Neuronal stem cell (in vitro differentiated cells): ENCODE results near the gene BBLN.

Source experiments
- DNase-seq: peaks from one replicate; pipeline ENCODE4 v3.0.0-alpha.2; 2013; ENCODE audit warnings: low spot score
- H2AFZ ChIP-seq: one replicate; pipeline ENCODE4 v1.6.1; 2013; ENCODE audit warnings: mild to moderate bottlenecking, low read length, inconsistent platforms
- H2AK5ac ChIP-seq: 2 replicates; pipeline ENCODE4 v1.6.1; 2013; ENCODE audit warnings: low read depth, mild to moderate bottlenecking, inconsistent platforms, low read length, moderate library complexity, mixed read lengths
- H2BK120ac ChIP-seq: 2 replicates; pipeline ENCODE4 v1.6.1; 2013; ENCODE audit warnings: low read depth, mild to moderate bottlenecking, inconsistent platforms, low read length, moderate library complexity, mixed read lengths
- H2BK12ac ChIP-seq: one replicate; pipeline ENCODE4 v1.6.1; 2013; ENCODE audit warnings: low read length, inconsistent platforms
- H2BK15ac ChIP-seq: 2 replicates; pipeline ENCODE4 v1.6.1; 2013; ENCODE audit warnings: mild to moderate bottlenecking, low read length, inconsistent platforms, mixed read lengths
- H2BK5ac ChIP-seq: one replicate; pipeline ENCODE4 v1.6.1; 2013; ENCODE audit warnings: inconsistent platforms, mild to moderate bottlenecking, low read length, moderate library complexity
- H3K14ac ChIP-seq: one replicate; pipeline ENCODE4 v1.6.1; 2013; ENCODE audit warnings: low read length, inconsistent platforms
- H3K18ac ChIP-seq: 2 replicates; pipeline ENCODE4 v1.6.1; 2013; ENCODE audit warnings: low read length, inconsistent platforms
- H3K23ac ChIP-seq: 2 replicates; pipeline ENCODE4 v1.6.1; 2013; ENCODE audit warnings: low read depth, mild to moderate bottlenecking, mixed read lengths, low read length, inconsistent platforms; ENCODE audit not compliant: poor library complexity
- H3K27ac ChIP-seq: replicated peaks from 3 replicates; pipeline ENCODE4 v1.5.1; 2013; ENCODE audit warnings: low read length, inconsistent platforms
- H3K27me3 ChIP-seq, 3 experiments: 2 replicates each; pipeline ENCODE4 v1.6.1; 2013; ENCODE audit warnings: low read length in 3 of 3, mild to moderate bottlenecking in 2 of 3, inconsistent platforms in 1 of 3, low read depth in 1 of 3, mixed read lengths in 1 of 3, moderate library complexity in 1 of 3; ENCODE audit not compliant: control insufficient read depth in 3 of 3, insufficient read depth in 3 of 3
- H3K36me3 ChIP-seq, 2 donors: replicated peaks in 1 of 2; 2 replicates each; pipeline ENCODE4 v1.6.1; 2013; ENCODE audit warnings: low read length in 2 of 2; ENCODE audit not compliant: control insufficient read depth in 2 of 2, insufficient read depth in 2 of 2
- H3K4ac ChIP-seq: 2 replicates; pipeline ENCODE4 v1.6.1; 2013; ENCODE audit warnings: inconsistent platforms, mild to moderate bottlenecking, low read length, moderate library complexity
- H3K4me1 ChIP-seq, 2 donors: 1 replicate in 1 of 2; 2 replicates in 1 of 2; pipeline ENCODE4 v1.6.1; 2013; ENCODE audit warnings: low read length in 2 of 2, low read depth in 1 of 2; ENCODE audit not compliant: control insufficient read depth in 2 of 2, insufficient read depth in 1 of 2
- H3K4me2 ChIP-seq: one replicate; pipeline ENCODE4 v1.6.1; 2013; ENCODE audit warnings: mild to moderate bottlenecking, low read length, inconsistent platforms; ENCODE audit not compliant: insufficient read depth, poor library complexity, severe bottlenecking
- H3K4me3 ChIP-seq, 2 donors: 2 replicates each; pipeline ENCODE4 v1.5.1; 2013; ENCODE audit warnings: low read length in 2 of 2, mild to moderate bottlenecking in 2 of 2, inconsistent platforms in 1 of 2, moderate library complexity in 1 of 2
- H3K79me1 ChIP-seq: one replicate; pipeline ENCODE4 v1.6.1; 2013; ENCODE audit warnings: low read depth, mild to moderate bottlenecking, inconsistent platforms, low read length, moderate library complexity
- H3K9ac ChIP-seq: one replicate; pipeline ENCODE4 v1.6.1; 2013; ENCODE audit warnings: mild to moderate bottlenecking, low read depth, low read length, inconsistent platforms; ENCODE audit not compliant: poor library complexity
- H3K9me3 ChIP-seq, 2 donors: replicated peaks in 1 of 2; 2 replicates each; pipeline versions ENCODE3 to v1.6.1; 2013; ENCODE audit warnings: low read length in 2 of 2, mild to moderate bottlenecking in 2 of 2, inconsistent platforms in 1 of 2, low read depth in 1 of 2, mixed read lengths in 1 of 2, moderate library complexity in 1 of 2; ENCODE audit not compliant: control insufficient read depth in 2 of 2, insufficient read depth in 1 of 2
- H4K8ac ChIP-seq: one replicate; pipeline ENCODE4 v1.6.1; 2013; ENCODE audit warnings: low read depth, mild to moderate bottlenecking, inconsistent platforms, low read length, moderate library complexity
- H4K91ac ChIP-seq: one replicate; pipeline ENCODE4 v1.6.1; 2013; ENCODE audit warnings: low read length, low read depth, mild to moderate bottlenecking, inconsistent platforms; ENCODE audit not compliant: poor library complexity
- WGBS, 2 donors: extraction: QIAGEN DNeasy Blood & Tissue Kit; methylation state at CpG; one replicate each; pipeline ENCODE4 v1.1.7; 2013; ENCODE audit warnings: missing lambda C conversion rate in 2 of 2, mixed read lengths in 1 of 2; ENCODE audit not compliant: insufficient read length in 2 of 2, insufficient replicate concordance in 1 of 2; ENCODE audit errors: extremely low coverage in 2 of 2; 5-methylcytosine and 5-hydroxymethylcytosine counted together

Gene BBLN

DNA sequence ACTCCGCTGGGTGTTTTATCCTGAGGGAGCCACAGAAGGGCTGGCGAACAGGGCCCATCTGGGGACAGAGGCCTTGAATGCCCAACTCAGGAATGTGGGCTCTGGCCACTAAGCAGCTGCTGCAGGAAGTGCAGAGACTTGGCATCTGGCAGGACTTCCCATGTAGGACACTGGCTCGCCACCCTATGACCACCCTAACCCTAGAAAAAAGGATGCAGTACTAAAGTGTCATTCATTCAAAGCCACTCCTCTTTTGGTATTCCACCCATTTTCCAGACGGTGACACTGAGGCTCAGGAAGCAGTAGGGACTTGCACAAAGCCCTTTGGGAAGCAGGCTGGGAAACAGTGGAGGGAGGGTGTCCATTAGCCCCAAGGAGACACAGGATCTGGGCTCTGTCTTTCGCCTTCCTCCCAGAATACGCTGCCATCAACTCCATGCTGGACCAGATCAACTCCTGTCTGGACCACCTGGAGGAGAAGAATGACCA, 3.0 kb downstream of the BBLN start:
- Histone ChIP-seq H4K91ac (no peak overlapping the region), H3K27ac (no peak overlapping the region), H3K18ac (no peak overlapping the region), H3K23ac (no peak overlapping the region), H3K14ac (no peak overlapping the region), H2BK120ac (peak overlapping the region; percentile 61), H2AFZ (no peak overlapping the region), H2BK5ac (no peak overlapping the region), H3K9me3 (no peaks in the 10 kb centered on the region), H3K27me3 (no peaks in the 10 kb centered on the region), H2BK15ac (no peak overlapping the region), H3K9ac (no peak overlapping the region), H2BK12ac (no peak overlapping the region), H3K4me1 (peaks cover 4 to 12% of the 10 kb centered on the region in 2 donors), H3K4me3 (no peak overlapping the region), H2AK5ac (no peak overlapping the region), H4K8ac (no peak overlapping the region), H3K4me2 (no peak overlapping the region), H3K36me3 (peaks cover 44 to 54% of the 10 kb centered on the region in 2 donors), H3K79me1 (peaks cover 10% of the 10 kb centered on the region), H3K4ac (no peak overlapping the region)
- no peak for DNase-seq
- WGBS, 2 donors: no CpG with 5 or more reads among the region's 6 CpGs

DNA sequence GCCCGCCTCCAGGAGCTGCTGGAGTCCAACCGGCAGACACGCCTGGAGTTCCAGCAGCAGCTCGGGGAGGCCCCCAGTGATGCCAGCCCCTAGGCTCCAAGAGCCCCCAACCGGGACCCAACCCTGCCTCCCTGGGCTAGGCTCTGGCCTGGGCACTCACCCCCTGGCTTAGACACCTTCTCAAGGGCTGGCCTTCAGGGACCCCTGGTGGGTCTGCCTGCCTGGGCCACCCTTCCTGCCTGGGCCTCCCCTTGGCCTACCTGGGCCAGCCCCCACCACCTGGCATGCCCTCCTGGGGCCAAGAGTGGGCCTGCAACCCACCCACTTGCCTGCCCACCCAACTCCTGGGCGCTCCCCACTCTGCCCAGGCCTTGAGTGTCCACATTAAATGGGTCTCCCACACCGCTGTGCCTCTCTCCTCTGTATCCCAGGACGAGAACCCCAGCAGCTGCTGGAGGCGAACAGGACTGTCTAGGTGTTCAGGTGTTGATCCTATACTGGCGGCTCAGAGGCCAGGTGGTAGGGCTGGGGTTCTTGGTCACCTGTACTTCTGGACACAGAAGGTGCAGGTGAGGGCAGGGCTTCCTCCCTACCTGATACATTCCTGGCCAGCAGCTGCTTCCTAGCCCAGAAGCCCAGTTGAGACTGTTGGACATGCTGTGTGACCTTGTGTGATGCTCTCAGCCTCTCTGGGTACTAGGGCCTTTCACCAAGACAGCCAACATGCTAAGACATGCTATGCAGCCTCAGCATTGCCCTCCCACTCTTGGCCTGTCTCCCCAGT, 3.6 kb downstream of the BBLN start:
- H2BK120ac ChIP-seq: no peak overlapping the region
- no peak overlapping the region for H2BK15ac ChIP-seq
- H3K4me1 ChIP-seq: peaks cover 4 to 12% of the 10 kb centered on the region in 2 donors
- no peak overlapping the region for H4K91ac ChIP-seq
- peak overlapping the region; percentile 42 for H2AK5ac ChIP-seq
- no peak overlapping the region for H3K27ac ChIP-seq
- no peak overlapping the region for H3K23ac ChIP-seq
- peaks cover 10% of the 10 kb centered on the region for H3K79me1 ChIP-seq
- H3K9me3 ChIP-seq: no peaks in the 10 kb centered on the region
- H3K4me3 ChIP-seq: no peak overlapping the region
- no peak overlapping the region for H2BK5ac ChIP-seq
- H3K36me3 ChIP-seq: peaks cover 47 to 59% of the 10 kb centered on the region in 2 donors
- no peak overlapping the region for H3K4me2 ChIP-seq
- DNase-seq: no peak
- H3K14ac ChIP-seq: no peak overlapping the region
- no peak overlapping the region for H2AFZ ChIP-seq
- no CpG with 5 or more reads among the region's 10 CpGs for WGBS, 2 donors
- H3K27me3 ChIP-seq: no peaks in the 10 kb centered on the region
- H2BK12ac ChIP-seq: no peak overlapping the region
- no peak overlapping the region for H3K18ac ChIP-seq
- no peak overlapping the region for H4K8ac ChIP-seq
- no peak overlapping the region for H3K9ac ChIP-seq
- no peak overlapping the region for H3K4ac ChIP-seq

DNA sequence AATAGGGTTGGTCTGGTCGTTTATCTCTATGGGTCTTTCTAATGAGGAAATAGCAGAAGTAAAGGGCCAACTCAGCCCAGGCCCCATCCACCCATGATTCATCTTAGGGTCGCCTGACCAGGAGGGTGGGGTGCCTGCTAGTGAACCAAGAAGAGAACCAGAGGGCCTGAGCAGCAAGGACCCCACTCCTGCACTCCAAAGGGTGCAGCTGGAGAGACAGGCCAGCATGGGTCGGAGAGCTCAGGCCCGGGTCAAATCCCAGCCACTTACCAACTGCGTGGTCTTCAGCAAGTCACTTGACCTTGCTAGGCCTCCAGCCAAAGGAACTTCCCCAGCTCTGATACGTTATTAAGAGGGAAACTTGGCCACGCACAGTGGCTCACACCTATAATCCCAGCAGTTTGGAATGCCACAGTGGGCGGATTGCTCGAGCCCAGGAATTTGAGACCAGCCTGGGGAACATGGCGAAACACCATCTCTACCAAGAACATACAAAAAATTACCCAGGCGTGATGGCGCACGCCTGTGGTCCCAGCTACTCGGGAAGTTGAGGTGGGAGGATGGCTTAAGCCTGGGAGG, 4.3 kb downstream of the BBLN start:
- Histone ChIP-seq H4K91ac (no peak overlapping the region), H3K27me3 (no peaks in the 10 kb centered on the region), H3K9ac (no peak overlapping the region), H3K4ac (no peak overlapping the region), H3K36me3 (peaks cover 53 to 66% of the 10 kb centered on the region in 2 donors), H2BK5ac (no peak overlapping the region), H2BK15ac (no peak overlapping the region), H4K8ac (no peak overlapping the region), H3K4me1 (peaks cover 2 to 12% of the 10 kb centered on the region in 2 donors), H3K23ac (no peak overlapping the region), H3K9me3 (no peaks in the 10 kb centered on the region), H3K14ac (no peak overlapping the region), H3K18ac (no peak overlapping the region), H3K27ac (peak overlapping the region; percentile 30), H3K4me3 (no peak overlapping the region), H2AFZ (no peak overlapping the region), H2AK5ac (no peak overlapping the region), H2BK12ac (no peak overlapping the region), H3K4me2 (no peak overlapping the region), H3K79me1 (peaks cover 10% of the 10 kb centered on the region), H2BK120ac (no peak overlapping the region)
- no peak for DNase-seq
- WGBS, 2 donors: no CpG with 5 or more reads among the region's 14 CpGs

DNA sequence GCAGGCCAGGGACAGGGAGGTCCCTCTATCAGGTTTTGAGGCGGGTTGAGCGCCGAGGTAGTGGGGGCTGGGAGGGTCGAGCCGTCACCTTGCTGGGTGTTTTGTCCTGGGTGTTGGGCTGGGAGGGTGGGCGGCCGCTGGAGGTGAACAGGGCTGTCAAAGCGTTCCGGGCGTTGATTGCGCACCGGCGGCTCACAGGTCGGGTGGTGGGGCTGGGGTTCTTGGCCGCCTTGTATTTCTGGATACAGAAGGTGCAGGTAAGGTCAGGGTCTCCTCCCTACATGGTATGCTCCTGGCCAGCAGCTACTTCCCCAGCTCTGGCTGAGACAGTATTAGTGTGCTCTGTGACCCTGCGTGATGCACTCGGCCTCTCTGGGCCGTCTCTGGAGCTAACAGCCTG, 6.1 kb downstream of the BBLN start:
- Histone ChIP-seq H3K14ac (no peak overlapping the region), H3K27ac (no peak overlapping the region), H3K4me3 (no peak overlapping the region), H3K4ac (no peak overlapping the region), H2AFZ (no peak overlapping the region), H4K8ac (no peak overlapping the region), H3K4me2 (no peak overlapping the region), H4K91ac (no peak overlapping the region), H3K27me3 (no peaks in the 10 kb centered on the region), H3K4me1 (peaks cover 0 to 1% of the 10 kb centered on the region in 2 donors), H3K9ac (no peak overlapping the region), H3K9me3 (no peaks in the 10 kb centered on the region), H2BK12ac (no peak overlapping the region), H3K18ac (no peak overlapping the region), H3K79me1 (peaks cover 3% of the 10 kb centered on the region), H2BK5ac (no peak overlapping the region), H2BK120ac (no peak overlapping the region), H2BK15ac (no peak overlapping the region), H3K23ac (no peak overlapping the region), H3K36me3 (peaks cover 60 to 83% of the 10 kb centered on the region in 2 donors), H2AK5ac (no peak overlapping the region)
- DNase-seq: no peak
- WGBS, 2 donors: no CpG with 5 or more reads among the region's 18 CpGs
